ENCODE measurements around the gene NKX1-1. TPM values are rescaled to one million over a fixed set of nuclear protein-coding genes. Genes with fewer than 3 reads are reported as not detected.

The NKX1-1 gene
- total and polyA plus RNA-seq, 9 of the 15 experiments (the other 6 are each of a cell fraction or from before 2014, with no cell fraction given): not detected

- no peak for TF ChIP-seq HDAC3 (IDR thresholded peaks at IDR 0.05; ENCODE audit: borderline replicate concordance, partially characterized antibody)
- TF ChIP-seq ATF7 (IDR thresholded peaks at IDR 0.05): no peak
- TF ChIP-seq RUNX1 (IDR thresholded peaks at IDR 0.05; ENCODE audit: low read depth): no peak
- TF ChIP-seq KLF16 (IDR thresholded peaks at IDR 0.05): no peak
- no peak for TF ChIP-seq MNT (conservative IDR thresholded peaks at IDR 0.05)
- no peak for TF ChIP-seq ZNF41 (CRISPR knock-in tag; conservative IDR thresholded peaks at IDR 0.05)
- no peak for TF ChIP-seq MYNN (IDR thresholded peaks at IDR 0.05)
- TF ChIP-seq MYNN (CRISPR knock-in tag; IDR thresholded peaks at IDR 0.05): no peak
Measured at GRCh38 chr4:1359976-1360375, 46.3 kb downstream of the NKX1-1 start (continued).

GRCh38 chr4:1359144-1359501, 47.1 kb downstream of the NKX1-1 start:
- intact Hi-C loops (cut with micrococcal nuclease) (loop anchor here (5.0 to 10.0 kb wide), 2 partner anchors 153 to 366 kb away; partner anchors contain the start of genes TACC3 and TMEM129), in situ Hi-C loops (cut with MboI) (no loop called here)
- 64% methylated on average over 14 of the region's 14 CpGs for WGBS (ENCODE audit: insufficient coverage, low coverage, missing lambda C conversion rate)
- ATAC-seq (no peak), DNase-seq (ENCODE audit: extremely low read depth in 1 of 4, low spot score in 3 of 4) (no peak), FAIRE-seq (no peak)
- Histone ChIP-seq H3K9ac (ENCODE audit: insufficient read depth in 1 of 2, low read depth in 2 of 2, low read length in 2 of 2) (no peak overlapping the region), H3K4me3 (no peak overlapping the region), H3K4me2 (ENCODE audit: insufficient read depth, low read length) (no peak overlapping the region), H3K9me1 (ENCODE audit: control insufficient read depth, insufficient read depth, low read length) (peaks cover 5% of the 10 kb centered on the region), H3K36me3 (ENCODE audit: control insufficient read depth, insufficient read depth, low read length) (peaks cover 21% of the 10 kb centered on the region; the same call in 2 of the 3 replicates), H2AFZ (ENCODE audit: low read depth, low read length) (no peak overlapping the region), H3K9me3 (replicated peaks; ENCODE audit: control insufficient read depth, insufficient read depth, low read depth, low read length) (no peaks in the 10 kb centered on the region), H3K27me3 (ENCODE audit: control insufficient read depth in 2 of 2, insufficient read depth in 2 of 2, low read length in 2 of 2) (no peaks in the 10 kb centered on the region), H3K4me1 (replicated peaks in 1 of 2; ENCODE audit: control insufficient read depth in 2 of 2, insufficient read depth in 2 of 2, low read length in 2 of 2) (peaks cover 0 to 47% of the 10 kb centered on the region in 2 experiments; a peak in 2 of 5 replicates), H3K27ac (ENCODE audit: extremely low read depth, low read depth, low read length) (no peak overlapping the region), H4K20me1 (replicated peaks; ENCODE audit: control insufficient read depth, insufficient read depth, low read length) (peaks cover 4% of the 10 kb centered on the region; the same call in 1 of the 2 replicates), H3K79me2 (ENCODE audit: control insufficient read depth, insufficient read depth, low read length) (no peaks in the 10 kb centered on the region)
- POLR2A ChIA-PET: interaction anchor here (0.7 kb wide), 1 partner anchor 397 kb away, joined by 4 read pairs; no protein-coding TSS in a partner anchor
- BruUV-seq (replicated peaks): no TSS peak
- CTCF ChIA-PET (ENCODE audit: low intra/inter-chr PET ratio): interaction anchor here (0.9 kb wide), 1 partner anchor 220 kb away, joined by 8 read pairs; no protein-coding TSS in a partner anchor
- TF ChIP-seq ATF3 (IDR thresholded peaks at IDR 0.05) (peak; percentile 32; the same call in 1 of the 2 replicates), ATF3 (CRISPR knock-in tag; conservative IDR thresholded peaks at IDR 0.05) (no peak), FOSL1 (tag; conservative IDR thresholded peaks at IDR 0.05) (0 out of 2 replicates have a peak, but pooled peaks have one; percentile 21), POLR2AphosphoS5 (IDR thresholded peaks at IDR 0.05; ENCODE audit: control insufficient read depth, insufficient read depth, low read depth, low read length) (no peak), TAF7 (tag; IDR thresholded peaks at IDR 0.05) (no peak), JUN (IDR thresholded peaks at IDR 0.05; ENCODE audit: borderline replicate concordance, low read depth, low read length) (no peak), JUN (CRISPR knock-in tag; IDR thresholded peaks at IDR 0.05; ENCODE audit: borderline replicate concordance) (no peak), CREM (IDR thresholded peaks at IDR 0.05; ENCODE audit: low read depth) (0 out of 2 replicates have a peak, but pooled peaks have one; percentile 25), ZBTB34 (CRISPR knock-in tag; IDR thresholded peaks at IDR 0.05) (no peak), NFE2 (IDR thresholded peaks at IDR 0.05; ENCODE audit: low read depth) (peak; percentile 46; the same call in 1 of the 2 replicates), MTA3 (IDR thresholded peaks at IDR 0.05; ENCODE audit: borderline replicate concordance) (no peak), POLR2H (tag; IDR thresholded peaks at IDR 0.05; ENCODE audit: low read depth) (no peak)

All from K562 (cell line).